ENCODE measurements around the gene GBE1. TPM values are rescaled to one million over a fixed set of nuclear protein-coding genes. Genes with fewer than 3 reads are reported as not detected.
A peak's percentile ranks its signal among the peaks of the same experiment; 100 is the strongest.

Gene GBE1
- total and polyA plus RNA-seq, 9 of the 15 experiments (the other 6 are each of a cell fraction or from before 2014, with no cell fraction given), result 7.9 to 25.6 (median 13.1) TPM

- TF ChIP-seq ATF3 (IDR thresholded peaks at IDR 0.05) (peak; percentile 50), ATF3 (CRISPR knock-in tag; conservative IDR thresholded peaks at IDR 0.05) (no peak), KLF13 (tag; IDR thresholded peaks at IDR 0.05; ENCODE audit: borderline replicate concordance, low read depth) (no peak), RBM25 (IDR thresholded peaks at IDR 0.05; ENCODE audit: low read depth, low read length, severe bottlenecking) (no peak), RBM34 (IDR thresholded peaks at IDR 0.05; ENCODE audit: borderline replicate concordance, insufficient read depth, low read length) (no peak), MCM2 (IDR thresholded peaks at IDR 0.05; ENCODE audit: low read depth) (no peak), CUX1 (CRISPR knock-in tag; IDR thresholded peaks at IDR 0.05) (no peak), ZNF316 (IDR thresholded peaks at IDR 0.05) (peak; percentile 50; the same call in 1 of the 2 replicates), NFIC (IDR thresholded peaks at IDR 0.05) (0 out of 2 replicates have a peak, but pooled peaks have one; percentile 13), MTA1 (IDR thresholded peaks at IDR 0.05; ENCODE audit: borderline replicate concordance) (no peak), ZNF41 (CRISPR knock-in tag; conservative IDR thresholded peaks at IDR 0.05) (no peak), ZMIZ1 (IDR thresholded peaks at IDR 0.05; ENCODE audit: low read depth in 2 of 2, low read length in 2 of 2) (no peak), ZNF696 (CRISPR knock-in tag; conservative IDR thresholded peaks at IDR 0.05) (no peak), E2F6 (IDR thresholded peaks at IDR 0.05; ENCODE audit: borderline replicate concordance in 1 of 2, extremely low read depth in 1 of 2, insufficient read depth in 1 of 2, insufficient read length in 1 of 2, low read depth in 1 of 2, low read length in 1 of 2, poor library complexity in 1 of 2, severe bottlenecking in 1 of 2) (no peak), ELF1 (tag; IDR thresholded peaks at IDR 0.05) (no peak), ZFP30 (CRISPR knock-in tag; IDR thresholded peaks at IDR 0.05; ENCODE audit: borderline replicate concordance) (no peak), HIVEP1 (CRISPR knock-in tag; IDR thresholded peaks at IDR 0.05) (no peak)
Observed at GRCh38 chr3:81684751-81685395, 76.6 kb downstream of the GBE1 start (continued).
